Measurements from ENCODE around the gene ZFYVE21.

DNA sequence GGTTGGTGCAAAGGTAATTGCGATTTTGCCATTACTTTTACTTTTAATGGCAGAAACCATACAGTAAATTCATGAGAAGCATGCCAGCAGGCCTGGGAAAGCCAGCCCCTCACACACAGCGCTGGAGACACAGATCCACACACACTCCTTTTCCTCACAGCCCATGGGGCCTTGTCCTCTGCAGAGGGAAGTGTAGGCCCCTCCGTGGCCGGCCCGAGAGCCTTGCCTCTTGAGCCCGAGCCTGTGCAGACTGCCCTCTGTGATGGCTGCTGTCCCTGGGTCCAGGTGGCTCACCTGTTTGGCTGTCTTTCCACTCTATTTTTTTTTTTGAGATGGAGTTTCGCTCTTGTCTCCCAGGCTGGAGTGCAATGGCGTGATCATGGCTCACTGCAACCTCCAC is 39.7 kb upstream of the ZFYVE21 start:
- TF ChIP-seq CTCF (IDR thresholded peaks at IDR 0.05) (no peak), POLR2A (IDR thresholded peaks at IDR 0.05) (no peak), POLR2AphosphoS5 (IDR thresholded peaks at IDR 0.05) (no peak)
